RWPE2 (cell line): ENCODE measurements around the gene ARHGAP31.

Source experiments
- ATAC-seq: fragments of 200-7000 bp; cut with Tn5 transposase; 3 replicates; pipeline ENCODE4 v1.9.1; 2021; ENCODE audit warnings: low read depth
- DNase-seq: peaks from one replicate; pipeline ENCODE4 v3.0.0-alpha.2; 2020; ENCODE audit warnings: low spot score
- H3K27ac ChIP-seq: fragments of 450-650 bp; 2 replicates; pipeline ENCODE4 v1.5.1; 2017; ENCODE audit warnings: mild to moderate bottlenecking; ENCODE audit not compliant: poor library complexity, severe bottlenecking
- H3K27me3 ChIP-seq: fragments of 250-450 bp; sonication (Bioruptor Pico); 2 replicates; pipeline ENCODE4 v1.5.1; 2021; ENCODE audit warnings: mild to moderate bottlenecking, moderate library complexity; ENCODE audit not compliant: insufficient read depth, poor library complexity, severe bottlenecking
- H3K36me3 ChIP-seq: fragments of 250-450 bp; sonication (Bioruptor Pico); 2 replicates; pipeline ENCODE4 v1.5.1; 2020; ENCODE audit warnings: low read depth, mild to moderate bottlenecking, moderate library complexity
- H3K4me1 ChIP-seq: fragments of 250-450 bp; sonication (Bioruptor Pico); 2 replicates; pipeline ENCODE4 v1.5.1; 2021; ENCODE audit warnings: mild to moderate bottlenecking, moderate library complexity; ENCODE audit not compliant: insufficient read depth, poor library complexity, severe bottlenecking
- H3K4me3 ChIP-seq: fragments of 250-450 bp; sonication (Bioruptor Pico); 2 replicates; pipeline ENCODE4 v1.5.1; 2021; ENCODE audit warnings: mild to moderate bottlenecking, moderate library complexity; ENCODE audit not compliant: severe bottlenecking
- H3K9me3 ChIP-seq: fragments of 250-450 bp; sonication (Bioruptor Pico); 2 replicates; pipeline ENCODE4 v1.5.1; 2021; ENCODE audit warnings: mild to moderate bottlenecking, moderate library complexity; ENCODE audit not compliant: severe bottlenecking
- TF ChIP-seq, protein P1 (sequence below): fragments of 450-650 bp; IDR thresholded peaks from one replicate; pipeline ENCODE4 v1.5.1; 2017; ENCODE audit warnings: mild to moderate bottlenecking, moderate library complexity; ENCODE audit not compliant: poor library complexity, severe bottlenecking

Gene ARHGAP31

DNA sequence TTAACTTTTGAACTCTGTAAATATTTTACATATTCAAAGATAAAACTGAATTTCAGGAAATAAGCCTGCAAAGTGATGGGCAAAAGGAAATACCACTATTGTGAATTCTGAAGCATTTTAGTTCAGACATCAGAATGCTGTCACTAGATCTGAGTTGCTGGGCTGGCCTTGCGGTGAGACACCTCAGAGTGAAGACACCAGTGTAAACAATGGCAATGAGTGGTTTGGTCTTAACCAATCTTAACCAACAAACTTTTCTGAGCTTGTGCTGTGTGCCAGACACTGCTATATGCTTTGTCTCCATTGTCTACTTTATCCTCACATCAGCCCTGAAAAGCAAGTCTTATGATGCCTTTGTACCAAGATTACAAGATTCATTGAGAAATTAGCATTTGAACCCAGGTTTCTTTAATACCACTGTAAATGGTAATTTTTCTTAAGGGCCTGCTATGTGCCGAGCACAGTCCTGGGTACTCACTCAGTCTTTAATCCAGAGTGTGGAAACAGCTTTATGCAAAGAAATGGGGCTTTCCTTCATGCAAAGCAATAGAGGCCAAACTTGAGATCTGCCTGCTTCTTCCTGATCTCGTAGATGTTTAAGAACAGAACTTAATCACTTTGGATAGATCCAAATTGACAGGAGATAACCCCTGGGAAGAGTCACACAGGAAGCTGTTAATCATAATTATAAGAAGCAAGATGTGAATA is 114.2 kb downstream of the ARHGAP31 start:
- H3K27ac ChIP-seq = no peak overlapping the region
- no peaks in the 10 kb centered on the region for H3K9me3 ChIP-seq
- DNase-seq = no peak
- no peak overlapping the region for H3K4me3 ChIP-seq
- no peak for ATAC-seq
- no peaks in the 10 kb centered on the region for H3K4me1 ChIP-seq
- H3K27me3 ChIP-seq = no peaks in the 10 kb centered on the region
- TF ChIP-seq, protein P1, sequence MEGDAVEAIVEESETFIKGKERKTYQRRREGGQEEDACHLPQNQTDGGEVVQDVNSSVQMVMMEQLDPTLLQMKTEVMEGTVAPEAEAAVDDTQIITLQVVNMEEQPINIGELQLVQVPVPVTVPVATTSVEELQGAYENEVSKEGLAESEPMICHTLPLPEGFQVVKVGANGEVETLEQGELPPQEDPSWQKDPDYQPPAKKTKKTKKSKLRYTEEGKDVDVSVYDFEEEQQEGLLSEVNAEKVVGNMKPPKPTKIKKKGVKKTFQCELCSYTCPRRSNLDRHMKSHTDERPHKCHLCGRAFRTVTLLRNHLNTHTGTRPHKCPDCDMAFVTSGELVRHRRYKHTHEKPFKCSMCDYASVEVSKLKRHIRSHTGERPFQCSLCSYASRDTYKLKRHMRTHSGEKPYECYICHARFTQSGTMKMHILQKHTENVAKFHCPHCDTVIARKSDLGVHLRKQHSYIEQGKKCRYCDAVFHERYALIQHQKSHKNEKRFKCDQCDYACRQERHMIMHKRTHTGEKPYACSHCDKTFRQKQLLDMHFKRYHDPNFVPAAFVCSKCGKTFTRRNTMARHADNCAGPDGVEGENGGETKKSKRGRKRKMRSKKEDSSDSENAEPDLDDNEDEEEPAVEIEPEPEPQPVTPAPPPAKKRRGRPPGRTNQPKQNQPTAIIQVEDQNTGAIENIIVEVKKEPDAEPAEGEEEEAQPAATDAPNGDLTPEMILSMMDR = no peak
- H3K36me3 ChIP-seq = no peaks in the 10 kb centered on the region

DNA sequence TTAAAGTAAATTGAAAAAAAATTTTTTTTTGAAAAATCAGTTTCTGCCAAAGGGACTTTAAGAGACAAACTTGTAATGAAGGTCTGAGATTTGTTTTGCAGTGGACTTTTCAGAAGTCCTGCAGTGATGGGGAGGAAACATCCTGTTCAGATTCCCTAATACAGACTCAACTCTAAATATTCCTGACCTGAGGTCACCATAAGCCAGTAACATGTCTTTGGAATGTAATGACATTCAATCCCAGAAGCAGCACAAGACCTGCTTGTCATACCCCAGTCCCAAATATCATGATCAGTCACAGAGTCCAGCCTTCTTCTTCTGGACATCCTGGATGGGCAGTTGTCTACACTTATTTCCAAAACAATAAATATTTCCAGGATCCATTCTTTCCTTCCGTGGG is 115.7 kb downstream of the ARHGAP31 start:
- DNase-seq (no peak), ATAC-seq (no peak)
- no peaks in the 10 kb centered on the region for H3K9me3 ChIP-seq
- H3K36me3 ChIP-seq = no peaks in the 10 kb centered on the region
- no peaks in the 10 kb centered on the region for H3K27me3 ChIP-seq
- H3K4me1 ChIP-seq = no peaks in the 10 kb centered on the region
- no peak overlapping the region for H3K27ac ChIP-seq
- TF ChIP-seq, protein P1 = no peak
- H3K4me3 ChIP-seq = no peak overlapping the region

DNA sequence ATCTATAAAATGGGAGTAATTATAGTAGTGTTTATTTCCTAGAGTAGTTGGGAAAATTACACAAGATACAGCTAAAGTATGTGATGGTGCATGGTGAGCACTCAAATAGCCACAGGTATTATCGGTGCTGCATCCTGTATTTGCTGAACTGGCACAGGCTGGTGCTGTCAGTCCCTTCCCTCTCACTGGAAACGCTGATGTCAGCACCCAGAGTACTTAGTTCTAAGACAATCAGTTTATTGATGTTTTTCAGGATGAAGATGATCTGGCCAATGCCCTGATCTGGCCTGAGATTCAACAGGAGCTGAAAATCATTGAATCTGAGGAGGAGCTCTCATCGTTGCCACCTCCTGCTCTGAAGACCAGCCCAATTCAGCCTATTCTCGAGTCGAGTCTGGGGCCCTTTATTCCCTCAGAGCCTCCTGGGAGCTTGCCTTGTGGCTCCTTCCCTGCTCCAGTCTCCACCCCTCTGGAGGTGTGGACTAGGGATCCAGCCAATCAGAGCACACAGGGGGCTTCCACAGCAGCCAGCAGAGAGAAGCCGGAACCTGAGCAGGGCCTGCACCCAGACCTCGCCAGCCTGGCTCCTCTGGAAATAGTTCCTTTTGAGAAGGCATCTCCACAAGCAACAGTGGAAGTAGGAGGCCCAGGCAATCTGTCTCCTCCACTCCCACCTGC is 119.6 kb downstream of the ARHGAP31 start:
- H3K4me1 ChIP-seq = no peaks in the 10 kb centered on the region
- H3K27ac ChIP-seq = no peak overlapping the region
- ATAC-seq (no peak), DNase-seq (no peak)
- TF ChIP-seq, protein P1 = no peak
- no peaks in the 10 kb centered on the region for H3K36me3 ChIP-seq
- no peak overlapping the region for H3K4me3 ChIP-seq
- no peaks in the 10 kb centered on the region for H3K9me3 ChIP-seq
- no peaks in the 10 kb centered on the region for H3K27me3 ChIP-seq

DNA sequence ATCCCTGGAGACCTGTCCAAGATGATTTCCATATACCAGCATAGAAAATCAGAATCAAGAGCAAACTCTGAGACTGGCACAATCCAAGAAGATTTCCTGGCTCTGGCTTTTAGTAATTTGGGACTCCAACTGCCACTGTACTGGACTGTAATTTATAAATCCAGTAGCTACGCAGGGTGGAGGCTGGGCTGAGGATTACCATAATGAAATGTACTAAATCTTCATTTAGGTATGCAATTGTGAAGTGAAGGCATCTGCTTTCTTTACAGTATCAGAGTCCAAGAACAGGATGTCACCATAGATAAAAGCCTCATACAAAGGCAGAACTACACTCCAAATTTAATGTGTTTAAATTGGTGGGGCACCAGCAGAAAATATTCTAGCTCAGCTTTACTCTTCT is 122.7 kb downstream of the ARHGAP31 start:
- H3K27me3 ChIP-seq = no peaks in the 10 kb centered on the region
- H3K36me3 ChIP-seq = no peaks in the 10 kb centered on the region
- no peak overlapping the region for H3K27ac ChIP-seq
- H3K9me3 ChIP-seq = no peaks in the 10 kb centered on the region
- TF ChIP-seq, protein P1 = no peak
- no peak for DNase-seq
- H3K4me3 ChIP-seq = no peak overlapping the region
- no peaks in the 10 kb centered on the region for H3K4me1 ChIP-seq
- ATAC-seq = no peak
